Right forelimb (tissue), 1 donor: ENCODE results near the gene LHFPL2.

Source experiments
- DNase-seq: peaks from one replicate; pipeline ENCODE4 v3.0.0-alpha.2; 2018

LHFPL2 gene

DNA sequence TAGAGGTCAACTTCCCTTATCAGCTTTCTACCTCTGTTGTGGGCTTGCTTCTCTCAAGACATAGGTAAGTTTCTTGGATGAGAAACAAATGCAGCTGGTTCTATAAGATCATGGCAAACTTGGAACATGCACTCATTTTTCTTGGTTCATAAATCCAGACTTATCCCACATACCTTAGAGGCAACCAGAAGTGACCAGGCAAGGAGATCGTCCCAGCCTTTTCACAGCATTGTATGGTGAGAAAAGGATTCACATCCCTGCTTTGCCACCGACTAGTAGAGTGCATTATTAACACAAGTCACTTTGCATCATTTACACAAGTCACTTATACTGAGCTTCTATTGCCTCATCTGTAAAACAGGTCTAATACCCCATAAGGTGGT is 35.4 kb downstream of the LHFPL2 start:
- DNase-seq: no peak

DNA sequence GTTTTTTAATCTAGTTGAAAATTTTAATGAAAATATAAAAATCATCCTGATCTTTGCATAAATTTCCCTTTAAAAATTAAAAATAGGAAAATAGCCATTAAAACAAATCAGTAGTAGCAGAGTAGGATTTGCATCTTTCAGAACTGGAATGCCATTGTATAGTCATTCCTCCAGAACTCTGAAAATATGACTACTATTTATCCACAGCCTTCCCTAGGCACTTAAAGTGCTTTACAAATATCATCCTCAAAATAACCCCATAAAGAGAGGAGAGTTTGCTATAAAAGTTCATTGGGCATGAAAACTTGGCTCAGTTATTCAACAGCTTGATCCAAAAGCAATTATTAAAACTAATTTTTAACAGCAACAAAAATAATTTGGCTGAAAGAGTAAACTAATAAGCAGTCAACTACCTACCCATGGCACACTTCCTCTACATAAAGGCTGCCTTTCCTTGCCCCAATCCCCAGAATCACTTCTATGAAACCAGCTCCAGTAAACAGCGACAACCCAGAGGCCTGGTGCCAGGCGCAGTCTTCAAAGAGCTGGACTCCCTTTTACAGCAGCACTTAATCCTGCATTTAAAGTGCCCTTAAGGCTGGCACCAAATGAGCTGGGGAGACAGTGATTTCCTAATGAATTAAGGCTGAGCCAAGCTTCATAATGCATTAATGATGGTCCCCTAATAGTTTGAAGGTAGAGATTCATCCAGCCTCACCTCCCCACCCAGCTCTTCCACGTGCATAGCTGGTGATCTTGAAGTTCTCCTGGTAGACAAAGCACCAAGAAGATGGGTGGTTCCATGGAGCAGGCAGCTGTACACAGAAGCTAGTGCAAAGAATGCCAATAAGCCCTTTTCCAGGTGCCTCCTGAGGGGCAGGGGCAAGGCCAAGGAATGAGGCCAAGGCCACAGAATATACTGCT is 36.1 kb downstream of the LHFPL2 start:
- no peak for DNase-seq

DNA sequence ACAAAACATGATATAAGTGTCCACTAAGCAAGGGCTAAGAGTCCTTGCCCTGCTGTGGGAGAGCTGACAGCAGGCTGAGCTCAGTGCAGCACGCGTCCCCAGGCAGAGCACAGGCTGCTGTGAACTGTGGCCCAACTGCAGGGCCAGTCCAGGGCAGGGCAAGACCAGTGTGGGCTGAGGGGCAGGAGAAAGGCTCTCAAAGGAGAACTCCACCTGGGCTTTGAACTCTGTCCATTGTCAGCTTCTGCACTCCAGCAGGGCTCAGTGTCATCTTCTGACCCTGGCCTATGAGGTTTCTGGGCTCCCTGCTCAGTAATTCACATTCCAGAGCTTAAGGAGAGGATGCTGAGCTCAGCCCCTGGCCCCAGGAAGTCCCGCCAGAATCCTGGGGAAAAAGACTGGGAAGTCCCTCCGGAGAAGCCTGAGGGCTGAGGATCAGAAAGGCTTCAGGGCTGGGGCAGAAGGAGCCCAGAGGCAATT is 37.4 kb downstream of the LHFPL2 start:
- DNase-seq: no peak

GRCh38 chr5:78610636-78611035 is 37.9 kb downstream of the LHFPL2 start:
- DNase-seq: no peak

- no peak for DNase-seq
These were observed 38.4 kb downstream of the LHFPL2 start for GRCh38 chr5:78610163-78610583.

GRCh38 chr5:78607864-78608263 is 40.7 kb downstream of the LHFPL2 start:
- DNase-seq: no peak

GRCh38 chr5:78606241-78606640 is 42.3 kb downstream of the LHFPL2 start:
- no peak for DNase-seq

- no peak for DNase-seq
These were observed 43.0 kb downstream of the LHFPL2 start for GRCh38 chr5:78605611-78606010.

DNA sequence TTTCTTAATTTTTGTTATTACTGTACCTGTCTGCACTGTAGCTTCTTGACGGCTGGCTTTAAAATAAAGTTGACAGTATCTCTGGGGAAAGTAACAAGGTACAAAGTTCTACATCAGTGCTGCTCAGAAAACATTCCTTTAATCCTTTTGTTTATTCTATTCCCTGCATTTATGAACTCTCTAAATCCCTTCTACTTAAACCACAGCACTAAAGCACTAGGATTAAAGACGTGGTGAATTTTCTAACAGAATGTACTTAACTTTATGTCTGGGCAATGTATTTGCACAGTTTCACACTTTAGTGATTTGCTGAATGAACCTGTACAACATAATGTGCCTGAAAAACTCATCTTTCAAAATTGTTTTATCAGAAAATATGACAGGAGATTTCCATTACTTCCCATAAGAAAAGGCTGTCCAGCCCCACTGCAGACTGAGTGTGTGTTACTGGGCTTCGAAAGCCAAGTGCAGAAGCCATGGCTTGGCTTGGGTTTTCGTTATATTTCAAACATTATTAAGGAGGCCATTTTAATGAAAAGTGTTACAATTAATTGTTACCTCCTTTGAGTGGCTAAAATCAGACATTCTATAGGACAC is 43.8 kb downstream of the LHFPL2 start:
- DNase-seq: no peak

- DNase-seq: no peak
These were observed 44.9 kb downstream of the LHFPL2 start for GRCh38 chr5:78603636-78604175.

GRCh38 chr5:78602400-78602799 is 46.2 kb downstream of the LHFPL2 start:
- DNase-seq: no peak

DNA sequence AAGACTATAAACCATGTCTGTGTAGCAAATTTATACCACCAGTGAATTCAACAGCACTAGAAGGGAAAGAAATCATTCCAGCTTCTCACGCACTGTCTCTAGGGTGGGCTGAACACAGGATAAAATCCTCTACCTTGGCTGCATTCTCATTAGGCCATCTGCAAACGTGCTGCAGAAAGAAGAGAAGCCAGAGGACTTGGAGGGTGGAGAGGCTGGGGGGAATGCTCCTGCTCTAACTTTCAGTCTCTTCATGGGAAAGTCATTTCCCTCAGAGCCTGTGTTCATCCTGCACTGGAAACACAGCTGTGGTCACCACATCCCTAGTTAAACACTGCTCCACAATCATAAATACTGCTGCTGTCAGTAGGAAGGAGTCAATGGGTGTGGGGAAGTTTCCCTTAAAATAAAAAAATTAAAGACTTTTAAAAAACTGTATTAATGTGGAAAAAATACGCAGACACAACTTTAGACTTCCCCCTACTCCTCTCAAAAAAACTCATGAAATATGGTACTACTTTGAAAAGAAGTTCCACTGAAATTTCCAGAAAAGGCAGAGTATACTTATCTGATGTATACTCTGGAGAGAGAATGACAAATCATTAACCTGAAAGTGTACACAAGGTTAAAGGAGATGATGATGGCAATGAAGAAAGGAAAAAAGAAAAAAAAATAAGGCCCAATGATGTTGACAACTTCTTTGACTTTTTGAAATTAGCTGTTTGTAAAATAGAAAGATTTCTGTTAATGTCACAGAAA is 46.8 kb downstream of the LHFPL2 start:
- no peak for DNase-seq

- DNase-seq: no peak
These were observed 47.7 kb downstream of the LHFPL2 start for GRCh38 chr5:78600687-78601414.

- DNase-seq: no peak
These were observed 49.6 kb downstream of the LHFPL2 start for GRCh38 chr5:78598973-78599372.

- DNase-seq: no peak
These were observed 50.6 kb downstream of the LHFPL2 start for GRCh38 chr5:78597974-78598371.

GRCh38 chr5:78597068-78597973 is 51.3 kb downstream of the LHFPL2 start:
- DNase-seq: no peak

- DNase-seq: no peak
These were observed 53.1 kb downstream of the LHFPL2 start for GRCh38 chr5:78595458-78595921.

GRCh38 chr5:78594610-78595457 is 53.7 kb downstream of the LHFPL2 start:
- peak; percentile 73 for DNase-seq

DNA sequence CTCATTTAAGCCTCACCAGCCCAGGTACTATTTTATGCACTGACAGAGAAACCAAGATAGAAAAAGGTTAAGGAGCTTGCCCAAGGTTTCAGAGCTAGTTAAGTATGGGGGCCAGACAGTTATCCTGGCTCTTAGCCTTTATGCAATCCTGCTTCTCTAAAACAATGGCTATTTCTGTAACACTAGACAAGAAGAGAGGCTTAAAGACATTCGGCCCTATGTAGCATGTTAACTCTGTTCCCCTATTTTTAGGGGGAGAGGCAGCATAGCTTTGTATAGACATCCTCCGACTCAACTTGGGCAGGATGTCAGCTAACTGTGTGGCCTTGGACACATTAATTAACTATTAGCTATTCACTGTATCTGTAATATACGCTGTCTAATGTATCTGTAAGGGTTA is 54.6 kb downstream of the LHFPL2 start:
- no peak for DNase-seq

DNA sequence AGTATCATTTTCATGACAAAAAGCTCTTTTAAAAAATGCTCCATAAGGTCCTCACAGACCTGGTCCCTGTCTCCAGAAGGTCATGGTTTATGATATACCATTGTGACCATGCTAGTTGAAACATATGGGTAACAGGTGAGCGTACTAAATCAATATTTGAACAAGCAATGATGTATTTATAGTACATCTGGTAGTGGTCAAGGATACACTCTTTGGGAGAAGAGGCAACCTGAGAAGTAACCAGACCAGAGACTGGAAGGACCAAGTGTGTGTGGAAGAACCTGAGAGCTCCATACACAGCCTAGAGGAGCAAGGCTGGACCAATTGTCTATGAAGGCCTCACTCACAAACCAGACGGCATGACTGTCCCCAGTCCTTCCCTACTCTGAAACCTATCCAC is 55.1 kb downstream of the LHFPL2 start:
- no peak for DNase-seq
